GM20000 (cell line): Measurements from ENCODE around the gene SUMO3.

Experiments
- DNase-seq: peaks from one replicate; pipeline ENCODE4 v3.0.0; 2012; ENCODE audit warnings: low spot score
- TF ChIP-seq, protein P1 (sequence below): IDR thresholded peaks from 2 replicates; pipeline ENCODE4 v1.5.1; 2012; ENCODE audit warnings: mild to moderate bottlenecking, control low read depth; ENCODE audit errors: extremely low read depth, missing control alignments

Gene SUMO3

GRCh38 chr21:44857127-44857892, 39.4 kb upstream of the SUMO3 start:
- DNase-seq: no peak
- TF ChIP-seq, protein P1, sequence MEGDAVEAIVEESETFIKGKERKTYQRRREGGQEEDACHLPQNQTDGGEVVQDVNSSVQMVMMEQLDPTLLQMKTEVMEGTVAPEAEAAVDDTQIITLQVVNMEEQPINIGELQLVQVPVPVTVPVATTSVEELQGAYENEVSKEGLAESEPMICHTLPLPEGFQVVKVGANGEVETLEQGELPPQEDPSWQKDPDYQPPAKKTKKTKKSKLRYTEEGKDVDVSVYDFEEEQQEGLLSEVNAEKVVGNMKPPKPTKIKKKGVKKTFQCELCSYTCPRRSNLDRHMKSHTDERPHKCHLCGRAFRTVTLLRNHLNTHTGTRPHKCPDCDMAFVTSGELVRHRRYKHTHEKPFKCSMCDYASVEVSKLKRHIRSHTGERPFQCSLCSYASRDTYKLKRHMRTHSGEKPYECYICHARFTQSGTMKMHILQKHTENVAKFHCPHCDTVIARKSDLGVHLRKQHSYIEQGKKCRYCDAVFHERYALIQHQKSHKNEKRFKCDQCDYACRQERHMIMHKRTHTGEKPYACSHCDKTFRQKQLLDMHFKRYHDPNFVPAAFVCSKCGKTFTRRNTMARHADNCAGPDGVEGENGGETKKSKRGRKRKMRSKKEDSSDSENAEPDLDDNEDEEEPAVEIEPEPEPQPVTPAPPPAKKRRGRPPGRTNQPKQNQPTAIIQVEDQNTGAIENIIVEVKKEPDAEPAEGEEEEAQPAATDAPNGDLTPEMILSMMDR: no peak

- no peak for DNase-seq
- TF ChIP-seq, protein P1: no peak
Measured at GRCh38 chr21:44856131-44856530, 38.3 kb upstream of the SUMO3 start.

GRCh38 chr21:44855572-44855971, 37.7 kb upstream of the SUMO3 start:
- DNase-seq: no peak
- TF ChIP-seq, protein P1: no peak

- DNase-seq: no peak
- TF ChIP-seq, protein P1: no peak
Measured at GRCh38 chr21:44854664-44855446, 37.0 kb upstream of the SUMO3 start.

GRCh38 chr21:44854391-44854663, 36.5 kb upstream of the SUMO3 start:
- no peak for DNase-seq
- TF ChIP-seq, protein P1: no peak

DNA sequence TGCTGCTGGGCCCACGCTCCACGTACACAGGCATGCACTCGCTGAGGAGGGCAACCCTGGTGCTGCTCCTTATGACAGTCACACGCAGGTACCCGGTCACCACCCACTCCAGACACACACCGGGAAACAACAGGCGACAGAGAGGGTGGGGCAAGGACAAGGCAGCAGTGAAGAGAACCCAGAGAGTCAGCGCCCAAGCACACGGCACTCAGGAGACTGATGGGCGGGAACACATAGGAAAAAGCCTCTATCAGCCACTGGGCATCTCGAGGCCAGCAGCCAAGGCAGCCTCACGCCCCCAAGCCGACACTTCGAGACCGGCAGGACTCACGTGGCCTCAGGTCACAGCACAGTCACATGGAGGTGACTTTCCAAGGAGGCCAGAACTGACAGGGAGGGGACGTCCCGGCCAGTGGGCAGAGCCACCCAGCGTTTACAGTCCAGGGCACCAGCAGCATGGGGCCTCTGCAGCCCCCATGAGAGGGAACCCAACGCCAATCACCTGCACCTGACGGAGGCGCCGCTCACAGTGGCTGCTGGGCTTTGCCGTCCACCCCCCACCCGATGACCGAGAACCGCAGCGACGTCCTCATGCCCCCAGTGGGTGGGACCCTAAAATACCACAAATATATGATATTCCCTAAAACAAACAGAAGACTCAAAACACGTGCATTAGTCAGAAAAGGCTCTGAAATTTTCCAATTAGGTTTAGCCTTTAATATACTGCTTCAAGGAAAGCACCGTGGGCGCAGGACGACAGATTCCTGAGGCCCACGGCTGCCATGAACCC, 35.9 kb upstream of the SUMO3 start:
- no peak for DNase-seq
- TF ChIP-seq, protein P1: no peak
